Stimulated activated CD4-positive, alpha-beta T cell treated with anti-CD3 and anti-CD28 coated beads, Interleukin-12 subunit alpha, Interleukin-12 subunit beta, amount 100 ng/mL, for 24 hours (primary cell): ENCODE results near the gene NUDT3.
"Not testable (repeated sequence)": the region's sequence is repeated elsewhere in the genome, so short reads cannot be mapped to it uniquely, and the experiment has no call there.

Experiments
- DNase-seq, 2 experiments: peaks; one replicate each; pipeline ENCODE4 v3.0.0-alpha.2; 2020; ENCODE audit warnings: low read depth in 2 of 2

NUDT3 gene

DNA sequence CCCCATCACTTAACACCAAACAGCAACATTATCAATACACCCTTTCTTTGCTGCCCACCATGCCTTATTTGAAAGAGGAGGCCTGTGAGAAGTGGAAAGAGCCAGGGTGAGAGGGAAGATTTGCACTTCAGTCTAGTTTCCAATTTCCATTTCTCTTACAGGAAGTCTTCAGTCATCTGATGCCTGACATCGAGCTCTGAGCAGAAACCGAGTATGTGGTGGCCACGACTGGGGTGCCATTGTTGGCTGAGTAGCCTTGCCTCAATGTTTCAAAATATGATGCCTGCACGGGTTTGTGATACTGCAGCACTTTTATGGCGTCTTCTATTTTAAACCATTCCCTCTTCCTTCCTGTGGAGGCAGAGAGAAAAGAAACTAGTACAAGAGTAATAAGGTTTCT is 103.9 kb downstream of the NUDT3 start:
- DNase-seq = no peak

DNA sequence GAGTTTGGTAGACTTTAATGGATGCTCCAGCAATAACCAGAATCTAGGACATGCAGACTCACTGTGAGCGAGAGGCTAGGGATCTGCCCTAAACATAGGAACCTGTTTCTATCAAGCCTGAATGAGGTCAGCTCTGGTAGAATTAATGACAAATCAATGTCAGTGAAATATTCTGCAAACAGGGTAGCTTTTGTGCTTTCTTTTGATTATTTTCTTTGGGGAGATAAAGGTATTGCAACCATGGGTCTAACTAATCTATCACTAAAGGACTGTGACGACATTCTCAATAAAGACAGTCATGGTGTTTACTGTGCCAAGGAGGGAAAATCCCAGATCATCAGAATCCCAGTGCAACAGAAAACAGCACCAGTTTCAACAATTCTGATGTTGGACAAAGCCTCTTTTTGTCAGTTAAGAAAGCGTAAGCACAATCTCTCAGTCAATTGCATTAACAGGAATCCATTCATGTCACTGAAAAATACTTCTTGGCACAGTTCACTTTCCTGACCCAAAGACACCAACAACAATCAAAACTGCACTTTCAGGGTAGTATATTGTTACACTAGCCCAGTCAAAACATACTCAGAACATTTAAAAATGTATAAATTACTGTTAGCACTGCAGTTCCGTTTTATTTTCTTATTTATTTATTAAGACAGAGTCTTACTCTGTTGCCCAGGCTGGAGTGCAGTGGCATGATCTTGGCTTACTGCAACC is 106.9 kb downstream of the NUDT3 start:
- no peak for DNase-seq

DNA sequence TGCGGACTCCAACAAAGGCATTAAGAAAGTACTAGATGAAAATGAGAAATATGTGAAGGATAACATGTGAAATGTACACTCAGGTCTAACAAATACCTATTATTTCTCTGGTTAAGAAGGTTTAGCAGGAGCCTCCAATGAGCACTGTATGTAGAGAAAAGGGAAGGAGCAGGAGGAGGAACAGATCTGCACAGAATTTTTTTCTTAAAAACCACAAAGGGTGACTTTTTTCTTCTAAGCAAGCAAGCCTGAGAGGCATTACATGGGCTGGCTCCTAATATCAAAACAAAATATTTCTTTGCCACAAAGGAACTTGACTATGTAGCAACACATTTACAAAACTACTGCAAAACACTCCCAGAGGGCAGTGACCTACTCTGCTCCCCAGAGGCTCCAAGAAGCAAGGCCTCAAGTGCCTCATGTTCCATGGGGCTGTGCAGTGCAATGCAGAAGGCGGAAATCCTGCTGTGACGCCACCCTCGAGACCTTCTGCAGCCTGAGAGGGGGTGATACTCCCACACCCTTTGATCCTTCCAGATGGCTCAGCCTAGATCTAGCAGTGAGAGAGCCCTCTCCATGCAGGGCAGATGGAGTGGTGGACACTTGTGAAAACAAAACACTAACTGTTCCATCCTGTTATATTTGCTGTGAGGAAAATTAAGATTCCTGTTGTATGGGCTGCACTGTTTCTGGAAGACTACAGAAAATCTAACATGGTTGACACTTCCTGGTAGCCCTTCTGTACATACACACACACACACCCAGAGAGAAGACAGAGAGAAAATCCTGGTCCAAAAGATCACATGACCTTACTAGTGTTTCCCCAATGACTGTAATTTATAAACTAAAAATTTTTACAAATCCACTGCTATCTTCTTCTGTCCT is 107.7 kb downstream of the NUDT3 start:
- DNase-seq = no peak

DNA sequence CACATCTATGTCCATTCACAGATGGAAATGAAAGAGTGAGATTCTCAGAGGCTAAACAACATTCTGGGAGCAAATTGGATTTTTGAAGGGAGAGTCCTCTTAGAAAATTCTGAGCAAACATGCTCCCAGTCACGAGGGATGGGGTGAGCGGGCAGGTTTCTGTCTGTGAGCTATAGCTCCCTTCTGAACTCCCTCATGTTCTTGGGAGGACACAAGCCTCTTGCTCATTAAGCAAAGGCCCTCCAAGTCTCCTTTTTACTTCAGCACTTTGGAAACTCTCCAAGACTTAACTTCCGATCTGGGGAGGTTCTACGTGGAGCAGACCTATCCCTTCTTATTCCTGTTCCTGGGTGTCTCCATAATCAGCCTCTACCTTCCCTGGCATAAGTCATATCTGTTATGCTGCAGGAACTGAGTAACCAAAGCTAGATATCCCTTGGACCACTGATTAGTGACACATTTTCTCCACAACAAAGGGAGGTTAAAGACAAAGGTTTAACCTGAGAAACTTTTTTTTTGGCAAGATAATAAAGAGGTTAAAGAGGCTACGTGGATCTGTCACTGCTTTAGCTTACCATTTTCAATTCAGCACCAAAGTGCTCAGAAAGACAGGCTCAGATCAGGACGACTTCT is 110.7 kb downstream of the NUDT3 start:
- no peak for DNase-seq

DNA sequence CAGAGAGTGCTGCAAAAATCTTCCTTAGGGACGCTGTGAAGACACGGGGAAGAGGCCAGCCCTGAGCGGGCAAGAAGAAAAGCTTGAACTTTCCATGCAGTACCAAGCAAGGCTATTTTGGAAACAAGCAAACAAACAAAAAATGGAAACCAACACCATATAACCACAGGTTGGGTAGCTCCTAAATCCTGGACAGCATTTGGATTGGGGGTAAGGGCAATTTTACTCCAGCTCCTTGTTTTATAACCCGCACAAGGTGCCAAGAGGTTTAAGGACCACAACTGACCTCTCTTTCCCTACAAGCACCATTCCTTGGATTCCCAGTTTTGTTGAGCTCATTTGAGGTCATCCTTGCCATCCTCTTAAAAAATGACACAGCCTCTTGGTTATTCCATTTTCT is 112.3 kb downstream of the NUDT3 start:
- no peak for DNase-seq

DNA sequence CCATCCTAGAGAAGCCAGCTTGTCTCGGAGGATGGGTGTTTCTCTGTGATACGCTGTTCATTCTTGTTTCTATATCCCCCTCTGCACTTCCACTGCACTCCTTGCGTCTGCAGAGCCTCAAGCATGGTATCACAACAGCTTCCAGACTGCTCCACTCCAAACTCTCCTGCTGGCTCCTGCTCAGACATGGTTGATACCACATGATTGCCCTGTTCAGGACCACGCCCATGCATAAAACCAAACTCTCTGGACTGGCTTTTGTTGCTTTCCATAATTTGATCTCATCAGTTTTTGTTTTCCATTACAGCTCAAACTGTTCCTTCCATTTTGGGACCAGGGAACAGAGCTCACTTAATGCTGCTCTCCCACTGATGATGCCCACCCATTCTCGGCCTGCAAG is 113.6 kb downstream of the NUDT3 start:
- DNase-seq = no peak

DNA sequence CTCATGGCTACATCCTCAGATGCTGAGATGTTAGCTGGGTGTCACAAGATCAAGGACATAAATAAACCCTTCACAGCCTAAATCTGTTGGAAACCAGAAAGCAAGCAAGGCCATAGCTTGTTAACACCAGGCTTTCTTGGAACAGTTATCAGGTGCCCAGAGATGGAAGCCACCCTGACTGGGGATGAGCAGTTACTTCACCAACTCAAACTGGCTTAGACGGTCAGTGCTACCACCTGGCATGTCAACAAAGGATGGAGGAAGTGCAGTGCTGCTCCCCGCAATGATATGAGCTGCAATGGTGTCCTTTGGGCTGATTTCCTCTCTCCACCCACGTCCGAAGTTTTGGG is 114.7 kb downstream of the NUDT3 start:
- DNase-seq = no peak

DNA sequence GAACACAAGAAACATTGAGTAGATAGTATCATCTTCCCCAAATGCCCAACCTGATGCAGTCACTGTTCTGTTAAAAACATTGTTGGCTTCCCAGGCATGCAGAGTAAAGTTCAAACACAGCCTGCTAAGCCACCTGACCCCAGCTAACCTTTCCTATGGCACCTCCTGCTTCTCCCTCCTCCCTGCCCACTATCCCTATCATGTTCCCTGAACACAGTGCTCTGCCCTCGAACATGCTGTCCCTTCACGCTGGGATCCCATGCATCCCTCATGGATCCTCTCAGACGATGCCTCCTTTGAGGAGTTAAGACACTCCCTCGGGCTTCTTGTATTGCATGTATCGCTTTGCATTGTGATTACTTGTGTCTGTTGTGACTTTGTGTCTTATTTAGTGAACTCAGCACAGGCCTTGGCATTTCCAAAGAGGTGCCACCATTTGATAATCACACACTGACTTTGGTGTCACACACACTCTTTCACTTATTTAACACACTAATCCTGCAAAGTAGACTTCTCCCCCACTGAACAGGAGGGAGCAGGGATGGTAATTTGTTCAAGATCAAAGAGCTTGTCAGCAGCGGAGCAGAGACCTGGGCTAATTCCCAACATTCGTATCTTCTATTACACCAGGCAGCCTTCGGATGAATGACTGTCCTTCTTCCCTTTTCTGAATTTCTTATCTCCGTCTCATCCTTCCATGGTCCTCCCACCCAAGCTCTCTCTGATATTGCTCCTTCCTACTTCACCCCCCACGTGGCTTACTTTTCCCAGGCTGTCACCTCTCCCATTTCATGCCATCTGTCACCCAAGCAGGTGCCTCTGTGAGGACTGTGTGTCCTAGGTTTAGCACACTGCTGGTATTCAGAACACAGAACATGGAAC is 115.3 kb downstream of the NUDT3 start:
- no peak for DNase-seq

DNA sequence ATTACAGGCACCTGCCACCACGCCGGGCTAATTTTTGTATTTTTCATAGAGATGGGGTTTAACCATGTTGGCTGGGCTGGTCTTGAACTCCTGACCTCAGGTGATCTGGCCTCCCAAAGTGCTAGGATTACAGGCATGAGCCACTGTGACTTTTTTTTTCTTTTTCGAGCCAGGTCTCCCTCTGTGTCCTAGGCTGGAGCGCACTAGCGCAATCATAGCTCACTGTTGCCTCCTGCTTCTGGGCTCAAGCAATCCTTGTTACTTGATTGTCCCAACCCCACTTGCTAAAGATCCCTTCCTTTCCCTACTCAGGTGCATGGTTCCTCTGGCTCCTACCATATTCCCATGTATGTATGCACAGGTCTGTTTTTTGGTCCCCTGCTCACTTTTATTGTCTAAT is 116.3 kb downstream of the NUDT3 start:
- no peak for DNase-seq

DNA sequence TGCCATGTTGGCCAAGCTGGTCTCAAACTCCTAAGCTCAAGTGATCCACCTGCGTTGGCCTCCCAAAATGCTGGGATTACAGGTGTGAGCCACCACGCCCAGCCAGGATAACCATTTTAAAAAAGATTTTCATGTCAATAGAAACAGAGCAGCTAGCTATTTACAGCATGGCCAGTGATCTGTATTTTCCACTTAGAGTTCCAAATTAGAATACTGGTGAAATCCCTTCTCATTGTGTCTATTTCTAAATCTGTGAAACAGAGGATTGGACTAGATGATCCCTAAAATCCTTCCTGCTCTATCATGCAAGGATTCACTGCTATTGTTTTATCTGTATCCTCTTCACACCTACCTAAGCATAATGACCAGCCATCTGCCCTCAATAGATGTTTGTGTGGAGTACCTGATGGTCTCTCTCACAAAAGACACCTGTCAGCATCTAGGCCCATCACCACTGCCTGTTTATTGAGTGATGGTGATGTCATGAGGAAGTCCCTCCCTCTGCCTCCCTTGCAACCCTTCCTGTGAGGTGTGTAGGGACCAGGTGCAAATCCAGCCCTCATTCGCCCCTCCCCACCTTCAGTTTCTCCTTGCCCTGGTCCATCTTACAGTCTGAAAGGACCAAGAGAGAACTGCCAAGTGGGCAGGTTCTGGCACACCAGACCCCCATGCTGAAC is 117.2 kb downstream of the NUDT3 start:
- DNase-seq = no peak

DNA sequence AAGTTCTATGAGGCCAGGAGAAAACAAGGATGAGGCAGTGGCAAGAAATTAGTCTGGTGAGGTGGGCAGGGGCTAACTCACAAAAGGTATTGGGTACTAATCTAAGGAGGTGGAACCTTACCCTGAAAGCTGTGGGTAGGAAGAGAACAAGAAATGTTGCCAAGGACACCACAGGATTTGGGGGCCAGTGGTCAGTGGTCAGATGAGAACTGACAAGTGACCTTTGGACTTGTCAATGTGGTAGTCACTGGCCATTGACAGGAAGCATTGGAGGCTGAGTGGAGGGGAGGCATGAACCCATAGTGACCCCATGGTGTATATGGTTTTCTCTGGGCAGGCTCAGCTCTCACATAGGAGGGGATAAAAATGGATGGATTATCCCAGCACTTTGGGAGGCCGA is 118.3 kb downstream of the NUDT3 start:
- DNase-seq = no peak

DNA sequence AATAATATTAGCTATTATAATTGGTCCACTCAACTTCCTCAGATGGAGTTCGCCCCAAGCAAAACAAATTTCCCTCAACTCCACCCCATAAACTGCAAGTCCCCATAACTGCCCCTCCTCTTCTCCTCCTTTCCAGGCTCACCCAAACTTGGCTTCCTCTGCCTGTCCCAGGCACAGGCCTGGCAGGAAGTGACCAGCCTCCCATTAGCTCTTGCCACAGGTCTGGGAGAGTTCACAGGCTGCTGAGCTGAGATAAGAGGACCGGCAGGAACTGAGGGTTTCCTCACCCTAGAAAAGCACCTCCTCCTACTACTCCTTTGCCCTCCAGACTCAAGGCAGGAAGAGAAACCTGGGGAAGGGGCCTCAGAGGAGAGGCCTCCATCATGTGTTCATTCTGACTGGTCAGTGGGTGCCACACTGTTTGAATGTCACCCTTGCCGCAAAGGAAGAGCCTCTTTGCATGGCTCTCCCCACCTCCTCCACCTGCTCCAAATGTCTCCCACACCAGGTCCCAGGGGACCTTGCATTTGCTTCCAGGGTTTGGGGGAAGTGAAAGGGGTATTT is 119.1 kb downstream of the NUDT3 start:
- no peak for DNase-seq

DNA sequence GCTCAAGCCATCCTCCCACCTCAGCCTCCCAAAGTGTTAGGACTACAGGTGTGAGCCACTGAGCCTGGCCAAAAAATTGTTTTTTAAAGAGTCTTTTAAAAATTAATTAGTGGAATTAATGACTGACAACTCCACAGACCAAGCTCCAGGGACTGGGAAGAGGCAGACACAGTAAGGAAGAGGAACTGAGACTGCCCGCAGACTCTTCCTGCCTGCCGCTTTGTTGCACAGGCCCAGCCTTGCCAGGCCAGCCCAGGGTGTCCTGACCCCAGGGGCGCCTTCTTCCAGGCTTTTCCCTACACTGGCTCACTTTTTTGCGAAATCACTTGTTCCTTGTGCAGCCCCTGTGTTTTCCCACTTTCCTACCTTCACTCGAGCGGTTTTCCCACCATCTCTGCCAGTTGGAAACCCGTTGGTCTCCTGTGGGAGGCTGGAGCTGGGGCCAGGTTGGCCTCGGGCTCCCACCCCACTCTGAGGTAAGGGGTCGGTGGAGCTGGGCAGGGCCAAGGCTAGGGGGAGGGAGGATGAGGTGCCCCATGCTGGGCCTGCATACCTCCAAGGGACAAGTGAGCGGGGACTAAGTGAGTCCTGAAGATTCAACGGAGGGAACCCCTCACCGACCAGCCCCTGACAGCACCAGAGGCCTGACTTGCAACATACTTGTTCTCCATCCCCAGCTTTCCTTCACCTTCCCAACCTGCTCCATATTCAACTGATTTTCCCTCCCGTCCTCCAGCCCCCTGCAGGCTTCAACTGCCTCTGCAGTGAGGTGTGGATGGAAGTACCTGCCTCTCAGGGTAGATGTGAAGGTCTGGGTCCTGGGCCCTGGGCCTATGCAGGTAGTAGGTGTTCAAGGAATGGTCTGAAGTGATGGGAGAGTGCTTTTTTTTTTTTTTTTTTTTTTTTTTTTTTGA is 120.2 kb downstream of the NUDT3 start:
- DNase-seq = no peak

DNA sequence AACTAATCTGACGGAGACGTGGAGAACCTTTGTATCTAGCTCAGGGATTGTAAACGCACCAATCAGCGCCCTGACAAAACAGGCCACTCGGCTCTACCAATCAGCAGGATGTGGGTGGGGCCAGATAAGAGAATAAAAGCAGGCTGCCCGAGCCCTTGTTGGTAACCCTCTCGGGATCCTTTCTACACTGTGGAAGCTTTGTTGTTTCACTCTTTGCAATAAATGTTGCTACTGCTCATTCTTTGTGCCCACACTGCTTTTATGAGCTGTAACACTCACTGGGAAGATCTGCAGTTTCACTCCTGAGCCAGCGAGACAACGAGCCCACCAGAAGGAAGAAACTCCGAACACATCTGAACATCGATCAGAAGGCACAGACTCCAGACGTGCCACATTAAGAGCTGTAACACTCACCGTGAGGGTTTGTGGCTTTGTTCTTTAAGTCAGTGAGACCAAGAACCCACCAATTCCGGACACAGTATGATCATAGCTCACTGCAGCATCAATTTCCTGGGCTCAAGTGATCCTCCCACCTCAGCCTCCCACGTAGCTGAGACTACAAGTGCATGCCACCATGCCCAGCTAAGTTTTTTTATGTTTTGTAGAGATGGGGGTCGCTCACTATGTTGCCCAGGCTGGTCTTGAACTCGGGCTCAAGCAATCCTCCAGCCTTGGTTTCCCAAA is 122.7 kb downstream of the NUDT3 start:
- not testable (repeated sequence) for DNase-seq

DNA sequence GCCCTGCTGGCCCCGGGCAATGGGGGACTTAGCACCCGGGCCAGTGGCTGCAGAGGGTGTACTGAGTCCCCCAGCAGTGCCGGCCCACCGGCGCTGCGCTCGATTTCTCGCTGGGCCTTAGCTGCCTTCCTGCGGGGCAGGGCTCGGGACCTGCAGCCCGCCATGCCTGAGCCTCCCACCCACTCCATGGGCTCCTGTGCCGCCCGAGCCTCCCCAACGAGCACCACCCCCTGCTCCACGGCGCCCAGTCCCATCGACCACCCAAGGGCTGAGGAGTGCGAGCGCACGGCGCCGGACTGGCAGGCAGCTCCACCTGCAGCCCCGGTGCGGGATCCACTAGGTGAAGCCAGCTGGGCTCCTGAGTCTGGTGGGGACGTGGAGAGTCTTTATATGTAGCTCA is 123.3 kb downstream of the NUDT3 start:
- DNase-seq = not testable (repeated sequence)

DNA sequence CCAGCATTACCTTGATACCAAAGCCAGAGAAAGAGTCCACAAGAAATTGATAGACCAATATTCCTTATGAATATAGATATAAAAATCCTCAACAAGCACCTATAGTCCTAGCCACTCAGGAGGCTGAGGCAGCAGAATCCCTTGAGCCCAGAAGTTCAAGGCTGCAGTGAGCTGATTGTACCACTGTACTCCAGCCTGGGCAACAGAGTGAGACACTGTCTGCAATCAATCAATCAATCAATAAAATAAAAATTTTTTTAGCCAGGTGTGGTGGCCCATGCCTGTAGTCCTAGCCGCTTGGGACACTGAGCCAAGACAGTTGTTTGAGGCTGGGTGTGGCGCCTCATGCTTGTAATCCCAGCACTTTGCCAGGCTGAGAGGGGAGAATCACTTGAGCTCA is 124.7 kb downstream of the NUDT3 start:
- DNase-seq = no peak

DNA sequence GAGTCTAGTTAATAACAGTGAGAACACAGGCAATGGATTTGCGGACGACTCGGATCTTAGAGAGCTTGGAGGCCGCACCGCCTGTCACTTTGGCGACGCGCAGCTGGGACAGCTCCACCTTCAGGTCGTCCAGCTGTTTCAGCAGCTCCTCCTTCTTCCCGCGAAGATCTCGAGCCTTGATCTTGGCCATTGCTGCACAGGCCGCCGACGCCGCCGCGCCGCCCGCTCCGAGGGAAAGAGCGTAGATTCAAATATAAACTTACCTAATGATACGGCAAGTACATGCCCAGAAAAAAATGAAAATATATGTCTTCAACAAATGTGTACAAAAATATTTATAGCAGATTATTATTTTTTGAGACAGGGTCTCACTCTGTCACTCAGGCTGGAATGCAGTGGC is 129.0 kb downstream of the NUDT3 start:
- not testable (repeated sequence) for DNase-seq

DNA sequence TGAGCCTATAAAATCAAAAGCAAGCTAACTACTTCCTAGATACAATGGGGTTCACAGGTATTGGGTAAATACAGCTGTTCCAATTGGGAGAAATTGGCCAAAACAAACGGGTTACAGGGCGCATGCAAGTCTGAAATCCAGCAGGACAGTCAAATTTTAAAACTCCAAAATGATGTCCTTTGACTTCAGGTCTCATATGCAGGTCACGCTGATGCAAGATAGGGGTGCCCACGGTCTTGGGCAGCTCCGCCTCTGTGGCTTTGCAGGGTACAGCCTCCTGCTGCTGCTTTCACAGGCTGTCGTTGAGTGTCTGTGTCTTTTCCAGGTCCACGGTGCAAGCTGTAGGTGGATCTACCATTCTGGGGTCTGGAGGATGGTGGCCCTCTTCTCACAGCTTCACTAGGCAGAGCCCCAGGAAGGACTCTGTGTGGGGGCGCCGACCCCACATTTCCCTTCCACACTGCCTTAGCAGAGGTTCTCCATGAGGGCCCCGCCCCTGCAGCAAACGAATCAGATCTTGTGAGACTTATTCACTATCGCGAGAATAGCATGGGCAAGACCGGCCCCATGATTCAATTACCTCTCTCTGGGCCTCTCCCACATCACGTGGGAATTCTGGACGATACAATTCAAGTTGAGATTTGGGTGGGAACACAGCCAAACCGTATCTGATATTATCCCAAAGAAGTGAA is 131.7 kb downstream of the NUDT3 start:
- DNase-seq = no peak
